Measurements from ENCODE around the gene ELMO1.

GRCh38 chr7:36958111-36958733 lies 490.4 kb downstream of the ELMO1 start:
- TF ChIP-seq POLR2A (IDR thresholded peaks at IDR 0.05; ENCODE audit: low read length) (no peak), GATA1 (IDR thresholded peaks at IDR 0.05; ENCODE audit: low read depth, low read length) (no peak)
